ENCODE data around the gene MARK1.

Gene MARK1

DNA sequence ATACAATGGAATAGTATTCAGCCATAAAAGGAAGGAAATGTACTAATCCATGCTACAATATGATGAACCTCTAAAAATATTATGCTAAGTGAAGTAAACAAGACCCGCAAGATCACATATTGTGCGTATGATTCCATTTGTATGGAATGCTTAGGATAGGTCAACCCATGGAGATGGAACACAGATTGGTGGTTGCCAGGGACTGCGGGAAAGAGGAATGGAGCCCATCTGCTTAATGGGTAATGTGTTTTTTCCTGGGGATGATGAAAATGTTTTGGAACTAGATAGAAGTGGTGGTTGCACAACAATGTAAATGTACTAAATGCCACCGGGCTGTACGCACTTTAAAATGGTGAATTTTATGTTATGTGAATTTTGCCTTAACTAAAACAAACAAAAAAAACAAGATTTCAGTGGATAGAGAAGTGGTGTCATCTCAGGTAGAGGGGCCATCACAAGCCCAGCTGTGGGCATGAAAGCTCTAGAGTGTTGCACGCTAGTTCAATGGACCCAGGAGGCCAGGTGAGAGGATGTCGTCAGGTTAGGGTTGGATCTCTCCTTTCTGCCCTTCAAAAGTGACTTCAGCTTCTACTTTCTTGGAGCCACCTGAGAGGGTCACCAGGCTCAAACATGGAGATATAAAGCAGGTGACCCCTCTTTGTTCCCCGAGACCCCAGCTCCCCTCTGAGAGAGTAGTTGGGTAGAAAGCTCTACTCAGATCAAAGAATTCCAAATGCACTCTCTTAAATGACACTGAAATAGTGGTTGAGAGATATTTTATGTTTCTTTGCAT is 164.7 kb downstream of the MARK1 start:
- no peak for DNase-seq

DNA sequence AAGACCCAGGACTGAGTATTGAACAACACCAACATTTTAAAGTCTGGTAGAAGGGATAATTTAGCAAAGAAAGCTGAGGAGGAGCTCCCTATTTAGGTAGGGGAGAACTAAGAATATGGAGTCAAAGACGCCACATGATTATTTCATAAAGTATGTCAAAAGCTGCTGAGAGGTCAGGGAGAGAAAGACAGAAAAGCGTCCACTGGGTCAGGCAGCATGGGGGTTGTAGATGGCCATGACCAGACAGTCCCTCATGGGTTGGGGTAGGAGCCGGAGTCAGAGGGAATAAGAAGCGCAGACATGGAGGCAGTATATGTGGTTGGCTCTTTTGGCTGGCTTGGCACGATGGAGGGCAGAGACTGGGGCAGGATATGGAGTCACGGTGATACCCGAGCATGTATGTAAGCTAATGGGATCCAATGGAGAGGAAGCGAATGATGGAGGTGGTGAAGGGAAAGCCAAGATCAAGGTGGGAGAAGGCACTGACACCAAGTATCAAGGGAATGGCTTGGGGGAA is 167.0 kb downstream of the MARK1 start:
- no peak for DNase-seq

DNA sequence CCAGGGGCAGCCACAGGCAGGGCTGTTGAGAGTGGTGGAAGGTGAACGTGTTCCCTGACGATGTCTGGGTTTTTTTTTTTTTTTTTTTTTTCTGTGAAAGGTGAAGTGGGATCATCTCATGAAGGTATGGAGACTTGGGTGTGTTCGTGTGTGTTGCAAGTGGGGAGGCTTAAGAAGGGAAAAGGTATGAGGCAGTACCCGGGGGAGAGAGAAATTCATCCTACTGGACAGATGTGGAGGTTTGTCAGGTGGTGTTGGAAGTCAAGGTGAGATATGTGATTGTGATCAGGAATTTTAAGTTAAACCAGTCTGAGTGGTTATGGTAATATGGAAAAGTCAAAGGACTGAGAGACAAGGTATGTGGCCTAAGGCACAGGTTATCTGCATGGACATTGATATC is 167.5 kb downstream of the MARK1 start:
- no peak for DNase-seq

DNA sequence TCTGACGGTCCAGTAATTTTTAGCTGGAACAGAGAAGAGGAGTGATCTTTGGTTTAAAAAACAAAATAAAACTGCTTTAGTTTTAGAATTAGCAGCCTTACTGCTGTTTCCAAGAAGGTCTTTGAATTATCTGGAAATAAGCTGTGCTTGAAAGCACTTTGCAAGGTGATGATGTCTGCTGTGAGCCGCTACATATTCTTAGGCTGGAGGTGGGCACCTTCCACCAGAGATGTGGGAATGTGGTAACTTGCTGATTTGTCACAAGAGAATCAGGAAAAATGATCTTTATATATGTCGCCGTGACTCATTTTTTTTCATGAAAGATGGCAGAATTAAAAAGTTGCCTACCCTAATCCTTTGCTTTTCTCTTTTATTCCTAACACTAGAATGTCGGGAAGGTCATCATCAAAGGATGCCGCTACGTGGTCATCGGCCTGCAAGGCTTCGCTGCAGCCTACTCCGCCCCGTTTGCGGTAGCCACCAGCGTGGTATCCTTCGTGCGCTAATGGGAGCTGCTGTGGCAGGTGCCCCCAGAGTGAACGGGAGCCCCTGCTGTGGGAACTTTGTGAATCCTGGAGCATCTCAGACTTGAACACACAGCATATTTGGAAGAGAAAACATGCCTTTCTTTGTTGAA is 168.4 kb downstream of the MARK1 start:
- DNase-seq, result no peak

DNA sequence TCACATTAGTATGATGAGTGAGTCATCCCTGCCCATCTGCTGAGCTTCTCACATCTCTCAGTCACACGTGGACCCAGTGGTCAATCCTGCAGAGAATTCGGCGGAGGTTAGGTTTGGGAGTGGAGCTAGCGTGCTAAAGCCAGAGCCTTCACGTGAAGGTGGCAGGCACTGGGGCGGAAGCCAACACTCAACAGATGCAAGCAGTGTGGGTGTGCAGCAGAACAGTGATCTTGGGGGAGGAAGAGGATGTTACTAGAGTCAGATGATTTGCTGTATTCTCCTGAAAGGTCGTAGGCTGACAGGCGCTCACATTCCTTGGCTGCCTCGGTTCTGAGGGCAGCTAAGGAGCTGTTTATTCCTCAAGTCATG is 168.9 kb downstream of the MARK1 start:
- DNase-seq, result no peak

DNA sequence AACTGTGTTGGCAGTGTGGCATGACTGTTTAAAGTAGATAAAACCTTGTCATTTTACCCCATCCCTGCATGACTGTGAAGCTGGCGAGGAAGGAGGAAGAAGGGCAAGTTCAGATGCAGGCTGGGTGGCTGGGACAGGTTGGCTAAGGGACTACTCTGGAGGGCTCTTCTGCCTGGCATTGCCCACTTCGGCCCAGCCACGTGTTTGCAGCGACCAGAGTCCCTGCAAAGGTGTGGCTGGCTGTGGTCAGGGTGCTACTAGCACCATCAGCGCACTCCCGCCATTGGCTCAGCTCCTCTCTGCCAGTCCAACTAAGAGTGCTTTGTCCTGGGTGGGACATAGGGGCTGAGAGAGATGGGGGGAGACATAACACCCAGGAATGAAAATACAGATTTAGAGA is 169.4 kb downstream of the MARK1 start:
- DNase-seq, result no peak

DNA sequence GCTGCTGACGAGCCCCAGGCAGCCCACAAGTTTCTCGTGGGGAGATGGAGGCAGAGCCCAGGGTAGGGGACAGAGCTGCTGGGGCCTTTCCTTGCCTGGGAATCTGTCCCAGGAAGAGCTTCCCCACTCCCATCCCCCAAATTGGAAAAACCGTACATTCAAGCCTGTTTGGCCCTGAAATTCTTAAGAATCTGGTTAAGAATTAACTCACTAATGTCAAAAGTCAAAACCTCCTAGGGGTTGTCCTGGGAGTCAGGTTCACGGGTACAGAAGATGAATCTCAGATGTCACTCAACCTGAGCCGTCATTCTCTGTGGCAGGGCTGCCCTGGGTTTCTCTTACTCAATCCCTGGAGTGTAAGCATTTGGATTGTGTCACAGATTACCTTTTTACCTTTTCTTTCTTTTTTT is 170.7 kb downstream of the MARK1 start:
- DNase-seq, result no peak

DNA sequence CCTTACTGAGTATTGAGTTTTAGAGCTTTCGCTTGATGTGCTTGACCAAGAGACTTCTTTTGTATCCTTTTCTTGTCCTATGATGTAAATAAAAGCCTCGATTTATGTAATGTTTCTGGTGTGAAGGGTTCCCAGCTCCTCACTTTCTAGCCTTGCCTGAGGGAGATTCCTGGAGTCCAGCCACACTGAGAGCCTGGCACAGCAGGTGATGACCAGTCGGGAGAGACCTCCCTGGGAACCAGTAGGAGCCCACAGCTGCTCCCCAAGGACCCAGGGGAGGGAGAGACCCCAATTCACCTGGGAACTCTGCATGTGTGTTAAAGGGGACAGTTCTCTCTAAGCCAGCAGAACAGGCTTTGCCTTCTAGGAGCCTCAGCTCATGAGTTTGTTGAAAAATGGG is 171.1 kb downstream of the MARK1 start:
- DNase-seq, result no peak

DNA sequence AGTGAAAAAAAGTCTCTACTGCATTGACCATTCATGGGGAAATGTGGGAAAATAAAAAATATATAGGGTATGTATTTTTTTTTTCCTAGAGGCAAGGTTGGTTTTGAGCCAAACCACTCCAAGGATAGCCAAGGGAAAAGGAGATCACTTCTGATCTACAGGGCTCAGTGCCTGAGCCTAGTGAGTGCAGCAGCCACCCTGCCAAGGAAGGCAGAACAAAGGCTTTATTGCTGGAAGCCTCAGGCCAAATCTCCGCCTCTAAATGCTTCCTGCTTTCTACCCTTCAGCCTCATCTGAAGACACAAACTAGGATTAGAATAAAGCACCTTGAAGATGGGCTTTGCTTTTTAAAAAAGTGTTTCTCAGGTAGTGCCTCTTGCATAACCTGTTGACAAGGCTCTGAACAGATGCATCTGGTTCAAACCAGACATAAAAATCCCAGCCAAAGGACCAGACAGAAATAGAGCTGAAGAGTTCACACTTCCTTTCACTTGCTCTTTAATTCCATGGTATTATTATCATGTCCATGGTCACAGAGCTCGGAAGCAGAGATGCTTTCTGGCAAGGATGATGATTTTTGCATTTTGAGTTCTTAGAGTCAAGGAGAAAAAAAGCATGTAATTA is 172.7 kb downstream of the MARK1 start:
- DNase-seq, result no peak

DNA sequence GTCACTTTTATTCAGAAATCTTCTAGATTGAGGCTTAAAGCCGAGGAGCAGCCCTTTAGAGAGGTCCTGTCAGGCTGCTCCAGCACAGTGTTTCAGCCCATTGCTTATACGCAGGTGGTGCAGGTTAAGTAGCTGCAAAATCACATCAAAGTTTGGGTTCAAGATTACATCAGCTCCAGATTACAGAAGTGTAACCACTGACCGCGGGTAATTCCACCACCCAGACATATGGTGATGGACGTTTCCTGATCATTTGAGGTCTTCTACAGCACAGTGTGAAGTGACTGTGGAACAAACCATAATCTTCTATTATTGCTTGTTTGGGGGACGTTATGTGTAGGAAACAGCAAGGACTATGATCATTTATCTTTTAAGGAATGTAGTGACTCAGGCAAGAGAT is 174.0 kb downstream of the MARK1 start:
- DNase-seq, result no peak

DNA sequence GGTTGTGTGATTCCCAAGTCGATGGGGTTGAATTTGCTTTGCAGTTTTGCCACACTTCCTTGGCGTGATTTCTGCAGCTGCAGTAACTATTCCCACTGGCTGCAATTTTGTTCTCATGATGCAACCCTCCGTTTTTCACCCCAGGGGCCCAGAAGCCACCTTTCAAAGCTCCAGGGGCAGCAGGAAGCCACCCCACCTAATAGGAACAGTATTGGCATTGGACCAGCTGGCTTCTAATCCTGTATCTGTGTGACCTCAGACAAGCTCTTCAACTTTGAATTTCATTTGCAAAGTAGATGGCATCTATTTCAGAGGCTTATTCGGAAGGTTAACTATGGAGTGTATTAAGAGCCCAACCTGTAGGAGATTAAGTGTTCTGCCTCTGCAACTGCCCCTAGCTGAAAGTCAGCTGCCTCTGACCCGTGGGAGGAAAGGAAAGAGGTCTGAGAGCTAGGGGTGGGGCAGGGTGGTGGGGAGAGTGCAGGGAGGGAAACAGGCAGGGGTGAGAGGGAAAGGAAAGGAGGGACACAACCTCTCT is 174.9 kb downstream of the MARK1 start:
- DNase-seq, result no peak

DNA sequence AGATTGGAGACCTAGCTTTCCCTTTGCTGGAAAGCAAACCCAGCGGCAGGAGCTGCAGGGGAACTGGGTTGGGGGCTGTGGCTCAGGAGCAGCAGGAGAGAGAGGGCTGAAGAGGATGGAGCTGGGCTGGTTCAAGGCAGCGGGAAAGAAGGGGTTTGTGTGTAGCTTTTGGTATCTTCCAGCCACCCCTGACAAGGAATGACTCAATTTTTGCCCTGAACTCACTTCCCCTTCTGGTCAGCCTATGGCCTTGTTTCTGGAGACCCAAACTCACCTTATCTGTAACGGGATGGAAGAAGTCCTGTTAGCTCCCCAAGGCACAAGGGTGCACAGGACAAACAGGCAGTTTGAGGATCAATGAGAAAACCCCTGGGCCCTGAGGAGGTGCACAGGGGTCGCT is 175.4 kb downstream of the MARK1 start:
- DNase-seq, result no peak

DNA sequence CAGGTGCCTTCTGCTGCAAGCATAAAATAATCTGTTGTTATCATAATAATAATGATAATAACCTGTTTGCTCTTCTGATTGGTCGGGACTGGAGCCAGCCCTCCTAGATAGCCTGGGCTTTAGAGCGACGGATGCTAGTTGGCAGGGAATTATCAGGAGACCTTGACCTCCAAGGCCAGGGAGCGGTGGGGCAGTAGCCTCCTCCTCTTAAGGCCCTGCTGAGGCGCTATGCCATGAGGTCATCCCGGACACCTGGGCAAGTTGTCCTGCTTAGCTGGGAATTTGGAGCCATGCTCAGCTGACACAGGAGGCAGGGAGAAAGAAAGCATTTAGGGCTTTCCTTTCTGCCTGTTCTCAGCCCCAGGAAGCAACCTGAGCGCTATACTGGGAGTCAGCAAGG is 177.8 kb downstream of the MARK1 start:
- DNase-seq, result no peak

DNA sequence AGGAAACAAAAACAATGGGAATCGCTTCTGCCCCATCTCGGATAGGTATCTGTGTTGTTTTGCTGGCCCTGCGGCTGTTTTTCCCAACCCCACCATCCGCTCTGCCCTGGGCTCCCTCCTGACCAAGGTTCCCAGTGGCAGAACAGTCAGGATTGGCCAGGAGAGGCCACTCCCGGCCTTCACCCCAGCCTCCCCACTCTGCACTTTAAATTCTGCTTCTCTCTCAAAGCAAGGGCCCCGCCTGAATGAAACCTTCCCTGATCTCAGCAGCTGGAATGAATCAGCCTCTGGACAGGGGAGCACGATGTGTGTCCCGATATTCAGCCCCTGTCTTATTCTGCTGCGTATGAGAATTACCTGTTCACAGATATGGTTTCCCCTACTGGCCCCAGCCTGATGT is 178.5 kb downstream of the MARK1 start:
- no peak for DNase-seq

DNA sequence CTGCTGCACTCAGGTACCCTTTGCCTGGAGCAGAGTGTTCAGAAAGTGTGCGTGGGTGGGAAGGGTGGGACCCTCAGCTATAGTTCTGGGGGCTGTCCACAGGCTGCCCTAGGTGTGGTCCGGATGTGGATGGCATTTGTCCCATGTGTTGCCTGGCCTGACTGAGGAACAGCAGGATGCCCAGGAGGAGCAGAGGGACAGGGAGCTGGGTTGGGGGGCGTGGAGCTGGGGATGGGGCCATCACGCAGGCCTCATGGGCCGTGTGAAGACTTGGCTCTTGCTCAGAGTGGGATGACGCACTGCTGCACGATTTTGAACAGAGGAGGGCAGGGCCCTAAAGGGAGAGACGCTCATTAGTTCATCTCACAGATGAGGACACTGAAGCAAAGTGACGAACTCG is 179.2 kb downstream of the MARK1 start:
- no peak for DNase-seq

DNA sequence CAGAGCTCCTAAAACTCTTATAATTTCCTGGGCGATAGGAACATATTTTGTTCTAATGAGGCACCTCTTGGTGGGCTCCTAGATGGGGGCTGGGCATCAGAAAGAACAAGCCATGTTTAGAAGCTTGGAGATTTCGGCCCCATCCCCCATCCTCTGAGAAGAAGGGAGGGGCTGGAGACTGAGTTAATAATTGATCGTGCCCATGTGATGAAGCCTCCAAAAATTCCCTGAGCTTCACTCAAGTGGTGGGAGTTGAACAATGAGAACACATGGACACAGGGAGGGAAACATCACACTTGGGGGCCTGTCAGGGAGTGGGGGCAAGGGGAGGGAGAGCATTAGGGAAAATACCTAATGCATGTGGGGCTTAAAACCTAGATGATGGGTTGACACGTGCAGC is 180.3 kb downstream of the MARK1 start:
- no peak for DNase-seq

DNA sequence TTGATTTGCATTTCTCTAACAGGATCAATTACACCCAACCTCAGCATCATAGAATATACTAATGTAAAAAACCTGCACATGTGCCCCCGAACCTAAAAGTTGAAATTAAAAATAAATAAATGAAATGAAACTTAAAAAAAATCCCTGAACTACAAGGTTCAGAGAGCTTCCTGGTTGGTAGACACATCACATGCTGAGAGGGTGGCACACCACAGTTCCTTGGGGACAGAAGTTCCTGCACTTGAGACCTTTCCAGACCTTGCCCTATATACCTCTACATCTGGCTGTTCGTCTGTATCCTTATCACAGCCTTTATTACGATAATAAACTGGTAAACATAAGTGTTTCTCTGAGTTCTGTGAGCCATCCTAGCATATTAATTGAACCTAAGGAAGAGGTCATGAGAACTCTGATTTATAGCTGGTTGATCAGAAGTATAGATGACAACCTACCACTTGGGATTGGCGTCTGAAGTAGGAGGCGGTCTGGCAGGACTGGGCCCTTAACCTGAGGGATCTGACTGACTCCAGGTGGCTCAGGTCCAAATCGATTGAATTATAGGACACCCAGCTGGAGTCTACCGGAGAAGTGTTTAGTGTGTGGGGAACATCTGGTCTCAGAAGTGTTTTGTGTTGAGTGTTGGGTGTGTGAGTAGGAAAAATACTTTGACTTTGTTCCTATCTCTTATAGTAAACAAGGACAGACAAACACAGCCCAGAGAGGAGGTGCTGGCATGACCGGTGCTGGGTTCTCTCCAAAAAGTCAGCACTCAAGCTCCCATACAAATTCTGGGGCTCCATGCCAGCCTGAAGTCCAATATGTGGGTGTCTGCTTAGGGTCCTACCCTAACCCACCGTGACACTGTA is 181.2 kb downstream of the MARK1 start:
- DNase-seq, result no peak

DNA sequence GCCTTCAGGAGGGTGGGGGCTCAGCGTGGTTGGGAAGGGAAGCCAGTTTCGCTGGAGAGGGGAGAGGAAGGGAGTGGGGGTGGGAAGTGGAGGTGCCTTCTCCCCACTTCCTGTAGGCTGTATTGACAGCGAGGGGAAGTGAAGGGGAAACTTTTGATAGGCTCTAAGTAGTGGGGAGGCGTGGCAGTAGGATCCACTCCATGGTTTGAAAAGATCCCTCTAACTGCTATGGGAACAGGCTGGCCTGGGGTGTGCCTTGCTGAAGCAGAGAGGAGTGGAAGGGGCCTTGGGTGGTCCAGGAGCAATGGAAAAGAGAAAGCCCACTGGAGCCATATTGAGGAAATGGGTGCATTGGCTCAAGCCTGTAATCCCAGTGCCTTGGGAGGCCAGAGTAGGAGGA is 182.4 kb downstream of the MARK1 start:
- DNase-seq, result no peak

DNA sequence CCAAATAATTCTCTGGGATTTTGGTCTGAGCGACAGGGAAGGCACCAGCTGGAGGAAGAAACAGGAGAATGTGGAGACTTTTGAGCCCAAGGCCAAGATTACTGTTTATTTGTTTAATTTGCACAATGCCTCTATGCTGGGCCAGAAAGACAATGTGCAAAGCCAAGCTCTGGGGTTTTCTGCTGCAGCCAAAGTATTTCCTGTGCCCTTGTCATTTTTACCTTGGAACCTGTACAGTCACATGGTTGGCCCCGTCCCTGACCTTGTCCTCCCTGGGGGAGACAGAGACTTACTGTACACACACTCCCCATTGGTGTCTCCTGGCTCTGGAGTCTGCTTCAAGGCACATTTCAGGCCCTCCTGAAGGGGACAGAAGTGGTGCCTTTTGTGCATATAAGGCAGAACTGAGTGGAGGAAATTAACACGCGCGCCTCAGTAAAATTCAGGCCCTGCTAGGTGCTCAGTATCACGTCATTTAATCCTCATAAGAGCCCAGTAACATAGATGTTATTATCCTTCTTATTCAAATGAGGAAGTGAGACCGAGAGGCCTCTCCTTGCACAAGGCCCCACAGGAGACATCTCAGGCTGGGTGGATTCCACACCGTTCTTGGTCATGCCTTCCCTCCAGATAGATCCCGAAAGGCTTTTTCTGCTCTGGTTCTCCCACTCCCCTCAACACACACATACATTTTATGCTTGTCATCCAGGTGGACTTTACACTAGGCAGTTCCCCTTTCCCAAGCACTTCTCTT is 183.3 kb downstream of the MARK1 start:
- no peak for DNase-seq

Data from CD4-positive, alpha-beta T cell treated with Interferon alpha-2 for 1 hour (primary cell).